Ramos (cell line): ENCODE data around the gene CTNNBIP1.

Experiments used
- in situ Hi-C: fragments of 300-500 bp; cut with MboI; formaldehyde crosslinking; loops from one replicate; pipeline ENCODE4 v1.14.3; 2022; ENCODE audit warnings: low sequenced_read_pairs; ENCODE audit not compliant: unreplicated experiment

The CTNNBIP1 gene

DNA sequence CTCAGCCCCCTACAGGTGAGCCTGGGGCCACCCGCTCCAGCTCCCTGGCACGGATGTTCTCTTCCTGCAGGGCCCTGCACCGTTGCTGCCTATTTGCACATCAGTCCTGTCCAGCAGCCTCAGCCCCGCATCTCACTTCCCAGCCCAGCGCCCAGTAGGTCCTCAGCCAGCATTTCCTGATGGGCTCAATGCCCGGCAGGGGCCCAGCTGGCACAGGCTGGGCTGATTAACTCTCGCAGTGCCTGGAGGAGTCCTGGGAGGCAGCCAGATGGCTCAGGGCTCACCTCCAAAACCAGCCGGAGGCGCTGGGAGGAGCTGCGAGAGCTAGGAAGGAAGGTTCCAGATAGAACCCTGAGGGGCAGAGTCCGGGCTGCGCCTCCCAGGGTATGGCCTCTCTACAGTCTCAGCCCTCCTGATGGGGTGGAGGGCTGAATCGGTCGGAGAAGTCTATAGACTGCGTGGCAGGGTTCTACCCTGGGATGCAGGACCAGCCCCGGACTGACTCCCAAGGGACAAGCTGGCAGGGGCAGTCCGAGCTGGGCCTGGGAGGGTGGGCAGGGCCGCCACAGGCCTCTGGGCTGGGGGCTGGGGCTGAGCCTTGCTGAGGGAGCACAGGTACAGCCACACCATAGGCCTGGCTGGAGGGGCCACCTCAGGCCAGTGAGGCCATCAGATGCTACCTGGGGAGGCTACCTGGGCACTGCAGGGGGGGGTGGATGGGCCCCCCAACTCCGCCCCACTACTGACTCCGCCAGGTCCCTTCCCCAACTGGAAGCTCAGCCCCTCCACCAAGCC lies 67.1 kb downstream of the CTNNBIP1 start:
- in situ Hi-C loops, result no loop called here

DNA sequence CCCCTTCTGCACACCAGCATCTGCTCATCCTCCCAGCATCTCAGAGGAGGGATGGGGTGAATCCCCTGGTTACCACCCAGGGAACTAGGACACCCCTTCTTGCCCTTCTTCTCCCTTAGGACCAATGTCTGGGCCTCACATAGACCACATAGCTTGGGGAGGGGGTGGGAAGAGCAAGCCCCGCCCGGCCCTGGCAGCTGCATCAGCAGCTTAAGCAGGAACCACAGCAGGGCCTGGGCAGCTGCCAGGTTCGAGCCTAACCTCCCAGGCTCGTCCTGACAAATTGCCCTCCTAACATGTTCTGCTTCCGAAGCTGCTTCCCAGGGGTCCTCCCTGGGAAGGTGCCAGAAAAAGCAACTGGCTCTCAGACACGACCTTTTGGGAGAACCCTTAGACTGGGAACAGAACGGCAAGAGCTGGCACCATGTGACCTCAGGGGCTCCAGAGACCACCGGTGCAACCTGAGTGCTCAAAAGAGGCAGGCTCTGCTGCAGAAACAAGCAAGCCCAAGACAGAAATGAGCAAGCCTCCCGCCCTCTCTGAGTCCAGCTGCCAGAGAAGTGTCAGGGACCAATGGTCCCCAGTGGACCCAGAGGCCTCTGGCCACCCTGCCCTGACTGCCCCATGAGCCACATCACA lies 67.9 kb downstream of the CTNNBIP1 start:
- in situ Hi-C loops, result no loop called here

DNA sequence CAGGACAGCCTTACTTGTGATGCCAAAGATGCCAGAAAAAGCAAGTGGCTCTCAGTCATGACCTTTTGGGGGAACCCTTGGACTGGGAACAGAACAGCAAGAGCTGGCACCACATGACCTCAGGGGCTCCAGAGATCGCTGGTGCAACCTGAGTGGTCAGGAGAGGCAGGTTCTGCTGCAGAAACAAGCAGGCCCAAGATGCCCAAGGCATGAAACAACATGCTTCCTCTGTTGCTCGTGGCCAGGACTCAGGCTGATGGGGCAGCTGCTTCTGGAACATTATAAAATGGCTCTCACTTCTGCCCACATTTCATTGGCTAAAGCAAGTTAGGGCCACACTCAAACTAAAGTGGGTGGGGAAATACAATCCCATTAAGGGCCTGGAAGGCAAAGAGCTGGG lies 68.6 kb downstream of the CTNNBIP1 start:
- in situ Hi-C loops, result no loop called here

DNA sequence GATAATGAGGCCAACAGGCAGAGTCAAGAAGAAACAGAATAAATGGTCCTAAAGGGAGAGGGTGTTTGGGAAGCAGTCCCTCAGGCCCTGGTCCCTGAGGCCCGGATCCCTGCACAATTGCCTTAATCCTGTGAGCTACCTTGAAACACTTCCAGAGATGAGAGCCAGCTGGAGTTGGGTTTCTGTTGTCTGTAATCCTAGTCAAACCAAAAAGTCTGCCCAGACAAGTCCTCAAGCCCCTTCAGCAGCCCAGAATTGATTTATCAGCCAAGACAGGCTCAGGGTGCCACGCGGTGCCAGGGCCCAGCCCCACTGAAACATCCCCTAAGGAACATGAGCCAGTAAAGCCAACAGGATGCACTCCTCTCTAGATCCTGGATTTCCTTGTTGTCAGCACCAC lies 69.9 kb downstream of the CTNNBIP1 start:
- in situ Hi-C loops, result no loop called here

DNA sequence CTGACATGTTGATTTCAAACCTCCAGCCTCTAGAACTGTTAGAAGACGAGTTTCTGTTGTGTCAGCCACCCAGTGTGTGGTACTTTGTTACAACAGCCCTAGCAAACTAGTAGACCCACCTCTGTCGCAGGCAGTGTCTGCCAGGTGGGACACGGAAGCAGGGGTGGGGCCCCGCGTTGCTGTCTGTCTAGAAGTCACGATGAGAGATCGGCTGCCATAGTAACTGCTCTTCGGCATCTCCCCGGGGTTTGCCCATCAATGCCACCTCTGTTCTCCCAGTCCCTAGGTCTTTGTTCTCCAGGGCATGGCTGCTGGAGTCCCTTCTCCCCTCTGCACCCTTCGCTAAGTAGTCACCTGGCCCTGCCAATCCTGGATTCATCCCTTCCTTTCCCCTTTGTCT lies 71.1 kb downstream of the CTNNBIP1 start:
- in situ Hi-C loops, result no loop called here

- in situ Hi-C loops, result no loop called here
Measured at GRCh38 chr1:9836632-9836960, 73.5 kb downstream of the CTNNBIP1 start.

DNA sequence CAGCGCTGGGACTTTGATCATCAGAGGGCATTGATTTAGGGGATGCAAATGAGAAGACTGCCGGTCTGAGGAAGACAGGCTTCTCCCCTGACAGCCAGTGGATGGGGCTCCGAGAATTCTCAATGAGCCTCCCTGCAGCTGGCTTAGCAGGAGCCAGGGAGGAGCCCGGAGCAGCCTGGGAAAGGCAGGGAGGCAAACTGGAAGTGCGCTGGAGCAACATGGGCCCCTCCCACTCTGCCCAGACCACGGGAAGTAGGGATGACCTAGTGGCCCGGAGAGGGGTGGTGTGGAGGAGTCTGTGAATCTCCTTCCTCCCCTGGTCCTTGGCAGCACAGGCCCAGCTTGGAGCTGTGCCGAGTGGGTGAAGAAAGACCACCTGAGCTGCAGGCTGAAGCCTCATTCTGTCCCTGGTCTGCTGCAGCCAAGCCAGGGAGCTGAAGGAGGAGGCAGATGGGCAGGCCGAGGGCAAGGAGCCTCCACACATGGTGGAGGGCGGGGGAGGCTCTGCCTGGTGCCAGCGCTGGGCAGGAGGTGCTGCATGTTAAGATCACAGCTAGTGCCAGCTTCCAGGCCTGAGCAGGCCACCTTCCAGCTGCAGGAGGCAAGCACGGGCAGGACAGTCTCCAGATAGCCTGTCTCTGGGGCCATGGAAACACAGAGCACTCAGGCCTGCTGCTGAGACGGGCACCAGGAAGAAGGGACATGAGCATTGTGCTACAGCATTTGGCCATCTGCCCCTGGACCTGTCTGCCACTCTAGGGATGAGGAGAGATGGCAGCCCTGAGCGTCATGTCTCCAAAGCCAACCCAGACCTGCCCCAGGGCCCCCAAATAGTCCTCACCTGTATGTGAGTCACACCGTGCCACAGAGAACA lies 74.1 kb downstream of the CTNNBIP1 start:
- in situ Hi-C loops, result no loop called here

DNA sequence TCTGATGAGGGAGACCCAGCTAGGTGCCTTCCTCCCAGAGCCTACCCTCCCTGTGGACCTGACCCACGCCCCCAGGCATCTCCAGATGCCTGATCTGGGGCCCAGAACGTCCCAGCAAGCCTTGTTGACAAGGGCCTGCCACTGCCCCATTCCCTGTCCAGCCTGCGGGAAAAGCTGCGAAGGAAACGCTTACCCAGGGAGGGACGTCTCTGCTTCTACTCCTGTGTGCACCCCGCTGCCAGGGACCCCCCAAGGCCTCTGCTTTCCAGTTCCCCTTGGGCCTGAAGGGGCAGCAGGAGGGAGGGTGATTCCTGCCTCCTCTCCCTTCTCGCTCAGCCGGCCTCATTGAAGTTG lies 74.7 kb downstream of the CTNNBIP1 start:
- in situ Hi-C loops, result no loop called here

GRCh38 chr1:9833632-9834031 lies 76.4 kb downstream of the CTNNBIP1 start:
- in situ Hi-C loops, result no loop called here

- in situ Hi-C loops, result no loop called here
Measured at GRCh38 chr1:9827558-9828185, 82.4 kb downstream of the CTNNBIP1 start.

DNA sequence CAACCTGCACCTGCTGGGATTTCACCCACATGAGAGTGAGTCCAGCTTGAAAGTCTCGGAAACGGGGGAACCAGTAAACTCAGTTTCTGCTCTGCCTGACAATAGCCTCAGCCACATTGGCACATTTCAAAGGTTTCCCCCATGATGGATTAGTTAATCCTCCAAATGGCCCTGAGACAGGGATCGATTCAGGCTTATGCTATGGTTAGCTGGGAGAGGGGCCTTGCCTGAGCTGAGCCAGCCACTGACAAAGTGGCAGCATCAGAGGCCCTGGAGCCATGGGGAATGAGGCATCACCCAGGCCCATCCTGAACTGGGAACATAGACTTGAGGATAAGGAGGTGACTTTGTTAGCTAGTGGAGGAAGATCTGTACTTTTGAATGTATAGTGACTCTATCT lies 83.5 kb downstream of the CTNNBIP1 start:
- in situ Hi-C loops, result no loop called here

- in situ Hi-C loops, result no loop called here
Measured at GRCh38 chr1:9826087-9826486, 84.0 kb downstream of the CTNNBIP1 start.

DNA sequence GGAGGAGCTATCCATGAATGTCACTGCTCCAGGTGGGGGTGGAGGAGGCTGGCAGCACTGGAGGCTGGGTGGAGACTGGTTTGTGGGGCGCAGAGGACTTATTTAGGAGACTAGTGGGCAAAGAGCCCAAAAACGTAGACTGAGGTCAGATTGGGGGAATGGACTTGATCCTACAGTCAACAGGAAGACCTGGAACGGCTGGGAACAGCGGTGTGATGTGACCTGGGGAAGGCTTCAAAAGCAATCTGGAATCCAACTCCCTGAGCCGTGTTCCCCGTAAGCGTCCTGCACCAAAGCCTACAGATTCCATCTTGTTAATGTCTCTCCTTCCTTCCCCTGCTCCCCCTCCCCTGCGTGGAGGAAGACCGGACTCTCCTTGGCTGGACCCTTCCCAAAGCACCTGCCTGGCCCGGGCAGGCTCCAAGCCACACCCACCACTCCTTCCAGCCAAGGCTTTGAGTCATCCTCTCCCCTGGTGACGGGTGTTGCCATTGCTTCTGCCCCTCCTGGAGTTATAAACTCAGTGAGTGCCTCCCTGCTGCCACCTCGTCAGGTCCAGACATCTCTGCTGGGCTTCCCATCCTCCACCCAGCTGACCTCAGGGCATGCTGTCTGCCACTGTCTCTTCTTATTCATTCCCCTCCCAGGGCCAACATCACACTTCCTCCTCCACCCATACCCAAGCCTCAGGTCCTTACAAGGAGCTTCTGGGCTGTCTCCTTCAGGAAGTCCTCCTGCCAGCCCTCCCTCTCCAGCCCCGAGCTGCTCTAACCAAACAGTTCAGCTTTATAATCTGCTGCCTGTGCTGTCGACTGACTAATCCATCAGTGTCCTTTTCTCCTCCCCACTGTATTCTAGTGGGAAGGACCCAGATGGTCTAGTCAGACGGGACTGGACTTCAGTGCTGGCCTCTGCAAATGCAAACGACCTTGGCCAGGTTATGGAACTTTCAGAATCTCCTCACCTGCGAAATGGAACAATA lies 84.7 kb downstream of the CTNNBIP1 start:
- in situ Hi-C loops, result no loop called here

DNA sequence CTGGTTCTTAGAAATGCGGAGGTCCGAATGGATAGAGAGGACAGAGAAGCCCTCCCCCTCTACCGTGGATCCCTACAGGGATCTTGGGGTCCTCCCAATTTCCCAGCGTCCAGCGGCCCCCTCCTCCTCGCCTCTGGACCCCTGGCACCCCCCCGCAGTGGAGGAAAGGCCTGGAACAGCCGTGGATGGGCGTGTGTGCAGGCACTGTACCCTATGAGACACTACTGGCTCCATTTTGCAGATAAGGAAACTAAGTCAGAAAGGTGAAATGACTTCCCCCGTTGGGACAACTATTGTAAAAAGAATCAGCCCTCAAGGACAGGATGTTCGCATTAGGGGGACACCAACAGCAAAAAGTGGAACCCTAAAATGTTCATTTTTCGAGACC lies 85.4 kb downstream of the CTNNBIP1 start:
- in situ Hi-C loops, result loop anchor here (5.0 kb wide), 1 partner anchor 37 kb away; no protein-coding TSS in a partner anchor

GRCh38 chr1:9823943-9824701 lies 85.9 kb downstream of the CTNNBIP1 start, which contains the start of gene CLSTN1:
TSS of gene CLSTN1 (minus strand) at chr1:9823965. CDS start at chr1:9823733, 232 bp downstream.
- in situ Hi-C loops, result loop anchor here (5.0 kb wide), 1 partner anchor 37 kb away; no protein-coding TSS in a partner anchor

DNA sequence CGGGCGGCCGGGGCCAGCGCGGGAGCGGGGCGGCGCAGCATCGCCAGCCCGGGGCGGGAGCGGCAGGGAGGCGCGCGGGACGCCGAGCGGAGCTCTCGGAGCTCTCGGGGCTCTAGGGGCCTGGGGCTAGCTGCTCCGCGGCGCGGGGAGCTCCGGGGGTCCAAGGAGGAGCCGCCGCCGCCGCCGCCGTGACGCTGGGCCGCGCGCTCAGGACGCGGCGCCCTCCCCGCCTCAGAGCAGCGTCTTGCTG lies 86.5 kb downstream of the CTNNBIP1 start:
- in situ Hi-C loops, result loop anchor here (5.0 kb wide), 1 partner anchor 36 kb away; no protein-coding TSS in a partner anchor

DNA sequence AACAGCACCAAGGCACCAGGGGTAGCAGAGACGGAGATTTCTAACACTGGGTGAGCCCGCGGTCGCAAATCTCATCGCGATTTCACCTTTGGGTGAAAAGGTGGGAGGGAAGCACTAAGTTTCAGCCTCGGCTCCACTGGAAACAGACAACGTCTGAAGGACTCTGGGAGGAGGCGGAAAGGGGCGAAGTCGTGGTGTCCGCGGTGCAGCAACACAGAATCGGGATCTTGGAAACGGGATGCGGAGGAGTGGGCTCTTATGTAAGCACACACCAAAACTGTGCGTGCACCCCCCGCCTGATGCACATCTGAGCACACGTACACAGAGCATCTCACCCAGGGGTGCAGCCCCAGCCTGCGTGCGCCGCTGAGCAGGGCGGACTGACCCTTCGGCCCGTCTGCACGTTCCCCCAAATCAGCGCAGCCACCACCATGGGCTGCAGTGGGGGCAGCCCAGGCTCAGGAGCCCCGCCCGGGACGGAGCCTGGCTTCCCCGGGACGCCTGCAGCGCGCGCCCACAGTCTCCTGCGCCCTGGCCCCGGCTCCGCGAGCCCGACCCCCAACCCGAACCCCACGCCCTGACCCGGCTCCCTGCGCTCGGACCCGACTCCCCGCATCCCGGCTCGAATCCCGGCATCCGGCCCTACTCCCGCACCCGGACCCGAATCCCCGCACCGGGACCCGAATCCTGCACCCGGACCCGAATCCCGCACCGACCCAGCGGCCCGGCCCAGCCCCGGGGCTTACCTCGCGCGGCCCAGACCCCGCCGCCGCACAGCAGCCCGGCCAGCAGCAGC lies 87.0 kb downstream of the CTNNBIP1 start:
- in situ Hi-C loops, result loop anchor here (5.0 kb wide), 1 partner anchor 36 kb away; no protein-coding TSS in a partner anchor

- in situ Hi-C loops, result loop anchor here (5.0 kb wide), 1 partner anchor 35 kb away; no protein-coding TSS in a partner anchor
Measured at GRCh38 chr1:9822490-9822889, 87.6 kb downstream of the CTNNBIP1 start.
